A673 (cell line): ENCODE measurements around the gene TSPAN13. TPM values are rescaled to one million over a fixed set of nuclear protein-coding genes. Genes with fewer than 3 reads are reported as not detected.
A peak's percentile ranks its signal among the peaks of the same experiment; 100 is the strongest.

Experiments used
- BruUV-seq: library from RNA; stranded (reverse); fragments of 400-500 nt; replicated peaks from 2 replicates; lab custom pipeline; 2021; lab: Mats Ljungman, UMichigan
- CTCF ChIA-PET: fragments of 300-600 bp; sonication (Branson Sonifier 250); formaldehyde crosslinking; loops from one replicate; lab custom pipeline; 2022; ENCODE audit warnings: antibody characterized with exemption; lab: Charles Lee
- POLR2A ChIA-PET: fragments of 300-600 bp; sonication (Branson Sonifier 250); formaldehyde crosslinking; loops from one replicate; lab custom pipeline; 2022; ENCODE audit warnings: antibody characterized with exemption; ENCODE audit not compliant: low non-redundant PET; lab: Charles Lee
- DNase-seq: peaks from one replicate; pipeline ENCODE4 v3.0.0-alpha.2; 2015; ENCODE audit warnings: low spot score
- H3K27ac ChIP-seq: fragments of 200-600 bp; sonication (generic); 2 replicates; pipeline ENCODE4 v1.5.1; 2016; ENCODE audit warnings: mixed run types, low read depth, mild to moderate bottlenecking, mixed read lengths, antibody characterized with exemption, low read length; ENCODE audit not compliant: poor library complexity, severe bottlenecking
- H3K27me3 ChIP-seq: fragments of 200-600 bp; sonication (generic); replicated peaks from 2 replicates; pipeline ENCODE4 v1.6.1; 2017; ENCODE audit warnings: mixed run types, low read depth, mild to moderate bottlenecking, mixed read lengths, antibody characterized with exemption, low read length; ENCODE audit not compliant: insufficient read depth, poor library complexity
- H3K36me3 ChIP-seq: fragments of 200-600 bp; sonication (generic); 2 replicates; pipeline ENCODE4 v1.6.1; 2016; ENCODE audit warnings: mixed run types, mild to moderate bottlenecking, mixed read lengths, antibody characterized with exemption, low read length; ENCODE audit not compliant: insufficient read depth, poor library complexity, severe bottlenecking
- H3K4me1 ChIP-seq: fragments of 200-600 bp; sonication (generic); 2 replicates; pipeline ENCODE4 v1.6.1; 2017; ENCODE audit warnings: mixed run types, mild to moderate bottlenecking, mixed read lengths, antibody characterized with exemption, low read length; ENCODE audit not compliant: insufficient read depth, poor library complexity, severe bottlenecking
- H3K4me3 ChIP-seq: fragments of 200-600 bp; sonication (generic); 2 replicates; pipeline ENCODE4 v1.5.1; 2016; ENCODE audit warnings: low read depth, mixed run types, mild to moderate bottlenecking, mixed read lengths, low read length; ENCODE audit not compliant: poor library complexity, severe bottlenecking
- H3K9me3 ChIP-seq: fragments of 200-600 bp; sonication (generic); 2 replicates; pipeline ENCODE4 v1.6.1; 2016; ENCODE audit warnings: mixed run types, low read depth, mild to moderate bottlenecking, mixed read lengths, antibody characterized with exemption, low read length; ENCODE audit not compliant: poor library complexity, severe bottlenecking
- CTCF ChIP-seq: fragments of 300-800, 200-600 bp; sonication (generic); conservative IDR thresholded peaks from 2 replicates; pipeline ENCODE4 v1.5.1; 2017; ENCODE audit warnings: low read depth, mild to moderate bottlenecking, antibody characterized with exemption, low read length, moderate library complexity, mixed read lengths
- EZH2 ChIP-seq: fragments of 200-600 bp; sonication (generic); IDR thresholded peaks from 2 replicates; pipeline ENCODE4 v1.6.1; 2017; ENCODE audit warnings: borderline replicate concordance, low read depth, mild to moderate bottlenecking, mixed read lengths, antibody characterized with exemption, low read length; ENCODE audit not compliant: poor library complexity, severe bottlenecking
- intact Hi-C: fragments of 100-400 bp; cut with micrococcal nuclease; formaldehyde crosslinking; loops from one replicate; pipeline ENCODE4 v1.10.0; 2022; ENCODE audit not compliant: unreplicated experiment
- total RNA-seq: library from RNA; stranded (reverse); gene quantifications from 2 replicates; pipeline ENCODE4 v1.2.3, GENCODE V29; 2021

TSPAN13 gene
- total RNA-seq, 1 experiment from 2014 or later = 157 TPM

- no peak for TF ChIP-seq CTCF
- no peak for TF ChIP-seq EZH2
- no TSS peak for BruUV-seq
- ChIA-PET CTCF (no interaction called here), POLR2A (no interaction called here)
- Histone ChIP-seq H3K4me1 (peaks cover 12% of the 10 kb centered on the region), H3K27ac (no peak overlapping the region), H3K27me3 (no peaks in the 10 kb centered on the region), H3K9me3 (no peaks in the 10 kb centered on the region), H3K36me3 (no peaks in the 10 kb centered on the region), H3K4me3 (no peak overlapping the region)
- intact Hi-C loops = no loop called here
- DNase-seq = no peak
These were observed 12.6 kb upstream of the TSPAN13 start for GRCh38 chr7:16740996-16741395.

DNA sequence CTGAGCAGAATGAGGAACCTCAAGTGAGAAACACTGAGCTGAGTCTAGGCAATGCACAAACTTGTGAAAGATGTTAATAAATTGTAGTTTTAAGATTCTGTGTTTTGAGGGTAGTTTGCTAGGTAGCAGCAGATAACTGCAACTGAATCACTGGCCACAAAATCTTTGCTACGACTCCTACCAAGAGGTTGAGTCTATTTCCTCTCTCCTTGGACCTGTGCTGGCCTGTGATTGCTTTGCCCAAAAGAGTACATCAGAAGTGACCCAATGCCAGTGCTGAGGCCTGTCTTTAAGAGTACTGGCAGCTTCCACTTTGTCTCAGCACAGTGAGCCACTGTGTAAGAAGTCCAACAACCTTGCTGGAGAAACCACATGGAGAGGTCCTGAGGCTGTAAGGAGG, 11.9 kb upstream of the TSPAN13 start:
- H3K36me3 ChIP-seq = no peaks in the 10 kb centered on the region
- no peak overlapping the region for H3K27ac ChIP-seq
- H3K4me1 ChIP-seq = peaks cover 12% of the 10 kb centered on the region
- no peak for DNase-seq
- intact Hi-C loops = no loop called here
- no peak overlapping the region for H3K4me3 ChIP-seq
- no TSS peak for BruUV-seq
- H3K9me3 ChIP-seq = no peaks in the 10 kb centered on the region
- ChIA-PET CTCF (no interaction called here), POLR2A (interaction anchor here (0.8 kb wide), 1 partner anchor 104 kb away, joined by 4 read pairs; no protein-coding TSS in a partner anchor)
- no peak for TF ChIP-seq CTCF
- no peak for TF ChIP-seq EZH2
- H3K27me3 ChIP-seq = no peaks in the 10 kb centered on the region

- intact Hi-C loops = no loop called here
- peak overlapping the region; percentile 18 for H3K27ac ChIP-seq
- no TSS peak for BruUV-seq
These were observed 11.0 kb upstream of the TSPAN13 start for GRCh38 chr7:16742547-16742946.

More at GRCh38 chr7:16742547-16742946, 11.0 kb upstream of the TSPAN13 start:
- Histone ChIP-seq H3K9me3 (no peaks in the 10 kb centered on the region), H3K27me3 (no peaks in the 10 kb centered on the region), H3K4me1 (peaks cover 12% of the 10 kb centered on the region), H3K36me3 (no peaks in the 10 kb centered on the region), H3K4me3 (no peak overlapping the region)
- ChIA-PET POLR2A (no interaction called here), CTCF (no interaction called here)
- no peak for DNase-seq
- no peak for TF ChIP-seq EZH2
- TF ChIP-seq CTCF = no peak
